B cell (primary cell): ENCODE measurements around the gene C12orf54. TPM values are rescaled to one million over a fixed set of nuclear protein-coding genes. Genes with fewer than 3 reads are reported as not detected.
"Not testable (repeated sequence)": the region's sequence is repeated elsewhere in the genome, so short reads cannot be mapped to it uniquely, and the experiment has no call there.

Experiments used
- ATAC-seq: fragments of 200-7000 bp; cut with Tn5 transposase; one replicate; pipeline ENCODE4 v1.10.0; 2021; ENCODE audit warnings: low read depth, mild to moderate bottlenecking, moderate number of reproducible peaks, moderate library complexity
- CTCF ChIA-PET: fragments of 350-600 bp; sonication (Branson Sonifier 250); formaldehyde crosslinking; loops from one replicate; lab custom pipeline; 2021; ENCODE audit warnings: antibody characterized with exemption, inconsistent platforms; lab: Charles Lee
- POLR2A ChIA-PET: fragments of 350-600 bp; sonication (Branson Sonifier 250); formaldehyde crosslinking; loops from one replicate; lab custom pipeline; 2021; ENCODE audit warnings: antibody characterized with exemption; lab: Charles Lee
- DNase-seq: peaks from one replicate; pipeline ENCODE4 v3.0.0; 2013
- H2AFZ ChIP-seq: 2 replicates; pipeline ENCODE4 v1.6.1; 2012; ENCODE audit warnings: mild to moderate bottlenecking, low read depth, low read length; ENCODE audit not compliant: insufficient read depth, poor library complexity, severe bottlenecking
- H3K27ac ChIP-seq, 2 donors: 1 replicate in 1 of 2; 2 replicates in 1 of 2; pipeline ENCODE4 v1.5.1; 2012 to 2013; ENCODE audit warnings: low read length in 2 of 2, mild to moderate bottlenecking in 2 of 2, moderate library complexity in 1 of 2
- H3K27me3 ChIP-seq, 4 experiments: fragments of 200-600 bp in 1 of 4; sonication (generic) in 1 of 4; replicated peaks in 1 of 4; 1 replicate in 2 of 4; 2 replicates in 2 of 4; pipeline versions ENCODE4 v1.6.1 to v1.7.0; 2013 to 2016; ENCODE audit warnings: low read length in 3 of 4, mild to moderate bottlenecking in 2 of 4, mixed read lengths in 1 of 4, moderate library complexity in 1 of 4; ENCODE audit not compliant: insufficient read depth in 4 of 4, control insufficient read depth in 3 of 4; ENCODE audit errors: control extremely low read depth in 1 of 4
- H3K36me3 ChIP-seq, 2 experiments: replicated peaks in 1 of 2; 1 replicate in 1 of 2; 2 replicates in 1 of 2; pipeline versions ENCODE4 v1.6.1 to v1.7.1; 2013; ENCODE audit warnings: low read length in 1 of 2; ENCODE audit not compliant: insufficient read depth in 2 of 2, control insufficient read depth in 1 of 2; ENCODE audit errors: control extremely low read depth in 1 of 2, extremely low read depth in 1 of 2
- H3K4me1 ChIP-seq, 2 donors: fragments of 200-600 bp in 1 of 2; sonication (generic) in 1 of 2; 1 replicate in 1 of 2; 2 replicates in 1 of 2; pipeline versions ENCODE4 v1.5.1 to v1.6.1; 2013 to 2017; ENCODE audit warnings: low read length in 2 of 2; ENCODE audit not compliant: control insufficient read depth in 2 of 2, insufficient read depth in 2 of 2
- H3K4me2 ChIP-seq: replicated peaks from 2 replicates; pipeline ENCODE3; 2012; ENCODE audit warnings: mild to moderate bottlenecking, low read depth, low read length; ENCODE audit not compliant: poor library complexity, severe bottlenecking
- H3K4me3 ChIP-seq, 5 experiments: fragments of 200-600 bp in 1 of 5; sonication (generic) in 1 of 5; 1 replicate in 3 of 5; 2 replicates in 2 of 5; pipeline versions ENCODE4 v1.5.1 to v1.7.0; 2011 to 2016; ENCODE audit warnings: low read length in 4 of 5, mild to moderate bottlenecking in 4 of 5, low read depth in 2 of 5, control low read depth in 1 of 5, moderate library complexity in 1 of 5; ENCODE audit not compliant: insufficient read depth in 1 of 5; ENCODE audit errors: control extremely low read depth in 1 of 5, extremely low read depth in 1 of 5
- H3K79me2 ChIP-seq: fragments of 200-600 bp; sonication (generic); one replicate; pipeline ENCODE4 v1.6.0; 2016; ENCODE audit warnings: low read length; ENCODE audit not compliant: control insufficient read depth, insufficient read depth
- H3K9ac ChIP-seq: fragments of 200-600 bp; sonication (generic); 2 replicates; pipeline ENCODE4 v1.6.1; 2017; ENCODE audit warnings: mild to moderate bottlenecking, low read length, moderate library complexity
- H3K9me3 ChIP-seq, 3 donors: one replicate each; pipeline versions ENCODE4 v1.6.1 to v1.7.1; 2013; ENCODE audit warnings: low read length in 2 of 3; ENCODE audit not compliant: control insufficient read depth in 2 of 3, insufficient read depth in 1 of 3; ENCODE audit errors: control extremely low read depth in 1 of 3
- H4K20me1 ChIP-seq: 2 replicates; pipeline ENCODE4 v1.6.0; 2012; ENCODE audit warnings: mild to moderate bottlenecking, low read length; ENCODE audit not compliant: insufficient read depth, control insufficient read depth, poor library complexity, severe bottlenecking
- H3K27ac Mint-ChIP-seq: one replicate; pipeline ENCODE4 v1.8.0; 2021; ENCODE audit warnings: mixed read lengths
- H3K27me3 Mint-ChIP-seq: one replicate; pipeline ENCODE4 v1.8.0; 2021; ENCODE audit warnings: mixed read lengths
- H3K4me1 Mint-ChIP-seq: one replicate; pipeline ENCODE4 v1.8.0; 2021; ENCODE audit warnings: mixed read lengths
- H3K4me3 Mint-ChIP-seq: one replicate; pipeline ENCODE4 v1.8.0; 2021; ENCODE audit warnings: mixed read lengths
- H3K9me3 Mint-ChIP-seq: one replicate; pipeline ENCODE4 v1.8.0; 2022; ENCODE audit warnings: mixed read lengths; ENCODE audit not compliant: insufficient read depth
- WGBS: methylation state at CpG from one replicate; pipeline ENCODE4 v1.1.5; 2013; ENCODE audit warnings: missing lambda C conversion rate; ENCODE audit not compliant: insufficient coverage; 5-methylcytosine and 5-hydroxymethylcytosine counted together
- intact Hi-C: fragments of 100-400 bp; cut with micrococcal nuclease; formaldehyde crosslinking; loops from one replicate; pipeline ENCODE4 v1.10.0; 2022
- polyA plus RNA-seq: library from polyadenylated mRNA; depleted of rRNA; stranded (reverse); fragments of >200 nt; gene quantifications from 2 replicates; pipeline ENCODE4 v1.2.3, GENCODE V29; 2012
- total RNA-seq, 2 donors: library from RNA; stranded (reverse); fragments of 120-200 nt in 1 of 2; gene quantifications; 1 replicate in 1 of 2; 2 replicates in 1 of 2; pipeline versions ENCODE4 v1.2.3 to v1.2.4, GENCODE V29; 2013 to 2022

C12orf54 gene
- total and polyA plus RNA-seq, 2 donors (not counting 1 experiment from before 2014, with no cell fraction given), result not detected

- POLR2A ChIA-PET, intact Hi-C loops: not testable (repeated sequence)
These were observed 18.0 kb downstream of the C12orf54 start for GRCh38 chr12:48500281-48500680.

DNA sequence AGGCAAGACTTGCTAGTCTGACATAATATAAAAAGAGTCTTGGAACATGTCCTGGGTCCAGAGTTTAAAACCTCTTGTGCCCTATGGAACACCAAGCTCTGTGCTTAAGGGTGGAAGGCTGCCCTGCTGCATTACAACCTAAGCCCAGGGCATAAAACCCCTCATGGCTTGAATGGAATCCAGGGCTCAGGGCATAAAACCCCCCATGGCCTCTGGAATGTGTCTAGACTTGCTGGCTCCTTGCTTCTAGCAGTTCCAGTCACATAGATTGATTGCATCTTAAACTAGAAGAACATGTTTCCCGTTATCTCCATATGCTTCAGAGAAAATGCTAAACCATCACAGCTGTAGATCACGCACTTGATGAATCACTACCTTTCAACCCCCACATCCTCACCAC, 24.5 kb downstream of the C12orf54 start:
- H2AFZ ChIP-seq, H3K4me1 ChIP-seq, H3K4me3 Mint-ChIP-seq, H3K4me3 ChIP-seq, H3K9me3 ChIP-seq, intact Hi-C loops, H3K79me2 ChIP-seq, CTCF ChIA-PET, DNase-seq, H3K36me3 ChIP-seq, H4K20me1 ChIP-seq, H3K9me3 Mint-ChIP-seq, H3K27ac Mint-ChIP-seq, H3K27me3 ChIP-seq, H3K4me2 ChIP-seq, H3K4me1 Mint-ChIP-seq, H3K27ac ChIP-seq, ATAC-seq, H3K9ac ChIP-seq, POLR2A ChIA-PET: not testable (repeated sequence)
- peaks cover 23% of the 10 kb centered on the region for H3K27me3 Mint-ChIP-seq
- 92% methylated on average over 2 of the region's 2 CpGs for WGBS

More at GRCh38 chr12:48500281-48500680, 18.0 kb downstream of the C12orf54 start:
- H3K79me2 ChIP-seq, H2AFZ ChIP-seq, H3K36me3 ChIP-seq, H3K9ac ChIP-seq, H3K9me3 ChIP-seq, ATAC-seq, DNase-seq, H3K27ac ChIP-seq, H3K4me1 Mint-ChIP-seq, H3K4me3 Mint-ChIP-seq, H3K9me3 Mint-ChIP-seq, H3K4me2 ChIP-seq, H3K27ac Mint-ChIP-seq, CTCF ChIA-PET, H3K4me3 ChIP-seq, H3K27me3 ChIP-seq, H3K4me1 ChIP-seq, H4K20me1 ChIP-seq: not testable (repeated sequence)
- WGBS, result 98% methylated on average over 12 of the region's 32 CpGs
- peaks cover 15% of the 10 kb centered on the region for H3K27me3 Mint-ChIP-seq
